Measurements from ENCODE around the gene LPAR6.
"Not testable (repeated sequence)": the region's sequence is repeated elsewhere in the genome, so short reads cannot be mapped to it uniquely, and the experiment has no call there.

The LPAR6 gene

GRCh38 chr13:48412881-48413351, at the start of gene LPAR6:
TSS of gene LPAR6 (minus strand) at chr13:48413113. CDS start at chr13:48412423, 690 bp downstream.
- DNase-seq (ENCODE audit: low spot score): no peak

GRCh38 chr13:48457578-48458242, 44.8 kb upstream of the LPAR6 start:
- no peak for DNase-seq (ENCODE audit: low spot score)

- DNase-seq (ENCODE audit: low spot score): no peak
Measured at GRCh38 chr13:48456546-48456945, 43.6 kb upstream of the LPAR6 start.

GRCh38 chr13:48451196-48451595, 38.3 kb upstream of the LPAR6 start:
- not testable (repeated sequence) for DNase-seq (ENCODE audit: low spot score)

GRCh38 chr13:48449656-48450055, 36.7 kb upstream of the LPAR6 start:
- no peak for DNase-seq (ENCODE audit: low spot score)

GRCh38 chr13:48448959-48449614, 36.2 kb upstream of the LPAR6 start:
- no peak for DNase-seq (ENCODE audit: low spot score)

GRCh38 chr13:48448285-48448958, 35.5 kb upstream of the LPAR6 start:
- DNase-seq (ENCODE audit: low spot score): no peak

- no peak for DNase-seq (ENCODE audit: low spot score)
Measured at GRCh38 chr13:48446464-48446863, 33.6 kb upstream of the LPAR6 start.

GRCh38 chr13:48443442-48444208, 30.7 kb upstream of the LPAR6 start:
- no peak for DNase-seq (ENCODE audit: low spot score)

GRCh38 chr13:48437371-48437770, 24.5 kb upstream of the LPAR6 start:
- no peak for DNase-seq (ENCODE audit: low spot score)

GRCh38 chr13:48436661-48437288, 23.9 kb upstream of the LPAR6 start:
- DNase-seq (ENCODE audit: low spot score): no peak

- DNase-seq (ENCODE audit: low spot score): no peak
Measured at GRCh38 chr13:48434200-48434599, 21.3 kb upstream of the LPAR6 start.

- DNase-seq (ENCODE audit: low spot score): no peak
Measured at GRCh38 chr13:48431987-48432615, 19.2 kb upstream of the LPAR6 start.

GRCh38 chr13:48431431-48431830, 18.5 kb upstream of the LPAR6 start:
- no peak for DNase-seq (ENCODE audit: low spot score)

GRCh38 chr13:48429886-48430285, 17.0 kb upstream of the LPAR6 start:
- no peak for DNase-seq (ENCODE audit: low spot score)

- no peak for DNase-seq (ENCODE audit: low spot score)
Measured at GRCh38 chr13:48429036-48429435, 16.1 kb upstream of the LPAR6 start.

- not testable (repeated sequence) for DNase-seq (ENCODE audit: low spot score)
Measured at GRCh38 chr13:48426755-48427298, 13.9 kb upstream of the LPAR6 start.

GRCh38 chr13:48426052-48426451, 13.1 kb upstream of the LPAR6 start:
- DNase-seq (ENCODE audit: low spot score): no peak

GRCh38 chr13:48424212-48424611, 11.3 kb upstream of the LPAR6 start:
- DNase-seq (ENCODE audit: low spot score): no peak

- not testable (repeated sequence) for DNase-seq (ENCODE audit: low spot score)
Measured at GRCh38 chr13:48422003-48422402, 9.1 kb upstream of the LPAR6 start.

- no peak for DNase-seq (ENCODE audit: low spot score)
Measured at GRCh38 chr13:48415516-48415915, 2.6 kb upstream of the LPAR6 start.
